Suprapubic skin (tissue), 4 donors: ENCODE results near the gene HOXC9. TPM values are rescaled to one million over a fixed set of nuclear protein-coding genes. Genes with fewer than 3 reads are reported as not detected.

Experiments
- DNase-seq, 2 donors: peaks; one replicate each; pipeline ENCODE4 v3.0.0-alpha.2; 2019; ENCODE audit warnings: low spot score in 2 of 2
- H3K27ac ChIP-seq: fragments of 200-600 bp; sonication (generic); one replicate; pipeline ENCODE4 v1.5.1; 2019
- H3K27me3 ChIP-seq: fragments of 200-600 bp; sonication (generic); one replicate; pipeline ENCODE4 v1.5.1; 2019
- H3K36me3 ChIP-seq: fragments of 200-600 bp; sonication (generic); one replicate; pipeline ENCODE4 v1.5.1; 2019
- H3K4me1 ChIP-seq: fragments of 200-600 bp; sonication (generic); one replicate; pipeline ENCODE4 v1.5.1; 2019
- H3K4me3 ChIP-seq: fragments of 200-600 bp; sonication (generic); one replicate; pipeline ENCODE4 v1.5.1; 2019; ENCODE audit warnings: mild to moderate bottlenecking
- H3K9me3 ChIP-seq: fragments of 200-600 bp; sonication (generic); one replicate; pipeline ENCODE4 v1.5.1; 2019
- CTCF ChIP-seq, 2 donors: fragments of 200-600 bp in 1 of 2; fragments of 450-650 bp in 1 of 2; sonication (generic) in 1 of 2; IDR thresholded peaks; one replicate each; pipeline ENCODE4 v1.5.1; 2016 to 2019; ENCODE audit warnings: antibody characterized with exemption in 2 of 2, mild to moderate bottlenecking in 1 of 2, moderate library complexity in 1 of 2
- EP300 ChIP-seq: sonication (generic); formaldehyde crosslinking; IDR thresholded peaks from one replicate; pipeline ENCODE4 v1.6.1; 2017; ENCODE audit warnings: antibody characterized with exemption
- POLR2A ChIP-seq, 2 donors: fragments of 450-650 bp; IDR thresholded peaks; one replicate each; pipeline ENCODE4 v1.6.1; 2017; ENCODE audit warnings: antibody characterized with exemption in 2 of 2, mild to moderate bottlenecking in 2 of 2, moderate library complexity in 2 of 2
- POLR2AphosphoS5 ChIP-seq, 3 donors: sonication (generic); formaldehyde crosslinking; IDR thresholded peaks; one replicate each; pipeline ENCODE4 v1.6.1; 2017; ENCODE audit warnings: antibody characterized with exemption in 3 of 3
- WGBS: methylation state at CpG from one replicate; pipeline ENCODE4 v1.1.5; 2018; 5-methylcytosine and 5-hydroxymethylcytosine counted together
- total RNA-seq, 4 donors: library from RNA; depleted of rRNA; stranded (reverse); fragments of >200 nt; gene quantifications; one replicate each; pipeline ENCODE4 v1.1.0, GENCODE V29; 2016

HOXC9 gene
- total RNA-seq, 4 donors from 2014 or later = 4.9 to 12.2 (median 6.1) TPM

DNA sequence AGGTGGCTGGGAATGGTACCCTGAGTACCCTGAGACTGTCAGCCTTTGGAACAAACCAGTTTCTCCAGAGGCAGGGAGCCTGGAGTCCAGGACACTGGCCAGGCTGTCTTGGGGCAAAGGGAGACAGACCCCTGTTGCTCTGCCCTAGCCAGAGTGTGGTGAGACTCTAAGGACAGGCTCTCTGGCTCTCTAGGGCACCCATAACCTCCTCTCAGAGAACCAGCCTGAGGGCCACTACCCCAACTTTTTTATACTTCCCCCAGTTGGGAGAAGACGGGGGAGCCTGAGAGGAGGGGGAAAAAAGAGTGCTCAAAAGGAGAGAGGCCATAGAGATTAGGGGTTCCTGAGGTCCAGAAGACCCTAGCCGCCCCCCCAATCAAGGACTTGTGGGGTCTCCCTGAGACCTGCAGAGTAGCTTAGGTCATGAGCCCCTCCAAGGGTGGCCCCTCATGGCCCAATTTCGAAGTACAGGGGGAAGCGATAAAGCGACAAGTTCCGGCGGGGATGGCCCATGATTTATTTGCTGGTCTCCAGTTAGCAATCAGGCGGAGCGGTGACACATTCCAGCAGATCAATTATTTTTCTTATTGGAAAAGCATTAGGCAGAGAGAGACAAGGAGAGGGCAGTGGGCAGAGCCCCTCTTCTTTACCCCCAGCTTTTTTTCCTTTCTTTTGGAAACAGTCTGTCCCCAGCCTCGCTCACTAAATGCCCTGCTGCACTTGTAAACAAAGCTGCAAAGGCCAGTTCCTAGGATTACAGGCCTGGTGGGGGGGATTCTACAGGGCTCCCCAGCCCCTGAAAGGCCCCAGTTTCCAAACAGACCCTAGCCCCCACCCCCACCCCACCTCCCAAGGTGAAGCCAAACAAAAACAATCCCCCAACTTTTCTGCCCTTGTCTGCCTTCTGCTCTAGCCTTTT lies 10.4 kb downstream of the HOXC9 start:
- Histone ChIP-seq H3K9me3 (no peaks in the 10 kb centered on the region), H3K27ac (peak overlapping the region; percentile 98), H3K4me3 (peak overlapping the region; percentile 63), H3K36me3 (no peaks in the 10 kb centered on the region), H3K4me1 (peaks cover 81% of the 10 kb centered on the region), H3K27me3 (peaks cover 16% of the 10 kb centered on the region)
- no peak for DNase-seq
- TF ChIP-seq CTCF (IDR thresholded peaks at IDR 0.05) (no peak), EP300 (no peak), POLR2AphosphoS5 (IDR thresholded peaks at IDR 0.05) (no peak), POLR2A (IDR thresholded peaks at IDR 0.05) (no peak)
- 58% methylated on average over 10 of the region's 10 CpGs for WGBS

- H3K4me3 ChIP-seq = peak overlapping the region; percentile 63
- peak overlapping the region; percentile 98 for H3K27ac ChIP-seq
- no peaks in the 10 kb centered on the region for H3K36me3 ChIP-seq
- H3K27me3 ChIP-seq = peaks cover 12% of the 10 kb centered on the region
- 39% methylated on average over 17 of the region's 17 CpGs for WGBS
- no peak for DNase-seq
- H3K4me1 ChIP-seq = peaks cover 81% of the 10 kb centered on the region
- no peaks in the 10 kb centered on the region for H3K9me3 ChIP-seq
- TF ChIP-seq POLR2A (IDR thresholded peaks at IDR 0.05) (no peak), POLR2AphosphoS5 (IDR thresholded peaks at IDR 0.05) (no peak), CTCF (IDR thresholded peaks at IDR 0.05) (no peak), EP300 (no peak)
Measured at GRCh38 chr12:54010972-54011664, 11.2 kb downstream of the HOXC9 start.

- WGBS = 58% methylated on average over 14 of the region's 14 CpGs
- DNase-seq = no peak
- H3K4me1 ChIP-seq = peaks cover 79% of the 10 kb centered on the region
- H3K4me3 ChIP-seq = peak overlapping the region; percentile 63
- H3K36me3 ChIP-seq = no peaks in the 10 kb centered on the region
- H3K27me3 ChIP-seq = peaks cover 12% of the 10 kb centered on the region
- H3K9me3 ChIP-seq = no peaks in the 10 kb centered on the region
- peak overlapping the region; percentile 98 for H3K27ac ChIP-seq
- no peak for TF ChIP-seq POLR2AphosphoS5 (IDR thresholded peaks at IDR 0.05)
- TF ChIP-seq POLR2A (IDR thresholded peaks at IDR 0.05) = no peak
- TF ChIP-seq EP300 = no peak
- TF ChIP-seq CTCF (IDR thresholded peaks at IDR 0.05) = no peak
Measured at GRCh38 chr12:54011665-54012532, 11.9 kb downstream of the HOXC9 start.

- peaks cover 12% of the 10 kb centered on the region for H3K27me3 ChIP-seq
- peaks cover 71% of the 10 kb centered on the region for H3K4me1 ChIP-seq
- H3K9me3 ChIP-seq = no peaks in the 10 kb centered on the region
- WGBS = 54% methylated on average over 6 of the region's 6 CpGs
- no peak for DNase-seq
- H3K27ac ChIP-seq = peak overlapping the region; percentile 98
- no peak overlapping the region for H3K4me3 ChIP-seq
- H3K36me3 ChIP-seq = no peaks in the 10 kb centered on the region
- TF ChIP-seq EP300 (no peak), CTCF (IDR thresholded peaks at IDR 0.05) (no peak), POLR2A (IDR thresholded peaks at IDR 0.05) (no peak), POLR2AphosphoS5 (IDR thresholded peaks at IDR 0.05) (no peak)
Measured at GRCh38 chr12:54012631-54013409, 12.9 kb downstream of the HOXC9 start.
